Calu3 (cell line): ENCODE measurements around the gene GJD2. TPM values are rescaled to one million over a fixed set of nuclear protein-coding genes. Genes with fewer than 3 reads are reported as not detected.
A peak's percentile ranks its signal among the peaks of the same experiment; 100 is the strongest.

ENCODE experiments used
- BruUV-seq: library from RNA; stranded (reverse); fragments of 400-500 nt; replicated peaks from 2 replicates; lab custom pipeline; 2021; lab: Mats Ljungman, UMichigan
- CTCF ChIA-PET: fragments of 300-600 bp; sonication (Branson Sonifier 250); formaldehyde crosslinking; loops from one replicate; lab custom pipeline; 2022; ENCODE audit warnings: antibody characterized with exemption; lab: Charles Lee
- DNase-seq: peaks from one replicate; pipeline ENCODE4 v3.0.0; 2022
- H3K27ac Mint-ChIP-seq: one replicate; pipeline ENCODE4 v1.8.0; 2022; ENCODE audit warnings: mixed read lengths; ENCODE audit not compliant: unreplicated experiment
- H3K27me3 Mint-ChIP-seq: one replicate; pipeline ENCODE4 v1.8.0; 2022; ENCODE audit warnings: mixed read lengths; ENCODE audit not compliant: unreplicated experiment
- H3K36me3 Mint-ChIP-seq: one replicate; pipeline ENCODE4 v1.8.0; 2022; ENCODE audit warnings: mild to moderate bottlenecking, moderate library complexity, mixed read lengths; ENCODE audit not compliant: insufficient read depth, unreplicated experiment
- H3K4me1 Mint-ChIP-seq: one replicate; pipeline ENCODE4 v1.8.0; 2022; ENCODE audit warnings: mild to moderate bottlenecking, low read depth, mixed read lengths; ENCODE audit not compliant: unreplicated experiment
- H3K4me3 Mint-ChIP-seq: one replicate; pipeline ENCODE4 v1.8.0; 2022; ENCODE audit warnings: mild to moderate bottlenecking, low read depth, moderate library complexity, mixed read lengths; ENCODE audit not compliant: unreplicated experiment
- H3K9me3 Mint-ChIP-seq: one replicate; pipeline ENCODE4 v1.8.0; 2022; ENCODE audit warnings: low read depth, mixed read lengths; ENCODE audit not compliant: unreplicated experiment
- CTCF ChIP-seq: fragments of 200-600 bp; IDR thresholded peaks from one replicate; pipeline ENCODE4 v1.8.0; 2022; ENCODE audit warnings: antibody characterized with exemption; ENCODE audit not compliant: unreplicated experiment
- intact Hi-C: fragments of 100-400 bp; cut with micrococcal nuclease; formaldehyde crosslinking; loops from one replicate; pipeline ENCODE4 v1.10.0; 2022; ENCODE audit not compliant: unreplicated experiment
- total RNA-seq: library from RNA; stranded (reverse); gene quantifications from 2 replicates; pipeline ENCODE4 v1.2.3, GENCODE V29; 2022

The GJD2 gene
- total RNA-seq, 1 experiment from 2014 or later = not detected

GRCh38 chr15:34713635-34714034 is 41.2 kb downstream of the GJD2 start:
- DNase-seq = no peak
- Mint-ChIP-seq H3K4me3 (no peak overlapping the region), H3K9me3 (no peaks in the 10 kb centered on the region), H3K4me1 (no peaks in the 10 kb centered on the region), H3K27me3 (peaks cover 13% of the 10 kb centered on the region), H3K27ac (no peak overlapping the region), H3K36me3 (no peaks in the 10 kb centered on the region)
- intact Hi-C loops = no loop called here
- no TSS peak for BruUV-seq
- no peak for TF ChIP-seq CTCF
- CTCF ChIA-PET = no interaction called here

GRCh38 chr15:34709866-34710265 is 44.9 kb downstream of the GJD2 start:
- H3K36me3 Mint-ChIP-seq = no peaks in the 10 kb centered on the region
- peaks cover 13% of the 10 kb centered on the region for H3K27me3 Mint-ChIP-seq
- no peak for DNase-seq
- BruUV-seq = no TSS peak
- intact Hi-C loops = loop anchor here (2.0 kb wide), 1 partner anchor 211 kb away; no protein-coding TSS in a partner anchor
- no peak for TF ChIP-seq CTCF
- H3K9me3 Mint-ChIP-seq = no peaks in the 10 kb centered on the region
- no peak overlapping the region for H3K27ac Mint-ChIP-seq
- H3K4me1 Mint-ChIP-seq = no peaks in the 10 kb centered on the region
- no peak overlapping the region for H3K4me3 Mint-ChIP-seq
- CTCF ChIA-PET = no interaction called here

- intact Hi-C loops = loop anchor here (2.0 kb wide), 1 partner anchor 212 kb away; no protein-coding TSS in a partner anchor
- no peak overlapping the region for H3K4me3 Mint-ChIP-seq
- no peak for DNase-seq
- no peaks in the 10 kb centered on the region for H3K4me1 Mint-ChIP-seq
- H3K9me3 Mint-ChIP-seq = no peaks in the 10 kb centered on the region
- CTCF ChIA-PET = no interaction called here
- peaks cover 10% of the 10 kb centered on the region for H3K27me3 Mint-ChIP-seq
- H3K36me3 Mint-ChIP-seq = no peaks in the 10 kb centered on the region
- H3K27ac Mint-ChIP-seq = no peak overlapping the region
- peak; percentile 19 for TF ChIP-seq CTCF
- no TSS peak for BruUV-seq
Observed at GRCh38 chr15:34708422-34708821, 46.4 kb downstream of the GJD2 start.

GRCh38 chr15:34701536-34701935 is 53.3 kb downstream of the GJD2 start:
- Mint-ChIP-seq H3K27me3 (no peaks in the 10 kb centered on the region), H3K27ac (no peak overlapping the region)

More at GRCh38 chr15:34701536-34701935, 53.3 kb downstream of the GJD2 start:
- no peak for TF ChIP-seq CTCF
- no peak overlapping the region for H3K4me3 Mint-ChIP-seq
- no peaks in the 10 kb centered on the region for H3K9me3 Mint-ChIP-seq
- no peak for DNase-seq
- CTCF ChIA-PET = no interaction called here
- BruUV-seq = no TSS peak
- no peaks in the 10 kb centered on the region for H3K4me1 Mint-ChIP-seq
- no peaks in the 10 kb centered on the region for H3K36me3 Mint-ChIP-seq
- intact Hi-C loops = no loop called here

Other genes starting within 250 kb of the GJD2 start
- 72.5 and 74.9 TPM in 2 replicates for gene GOLGA8B, start 171.3 kb downstream of the GJD2 start, total RNA-seq
- not detected in 2 replicates for gene ACTC1, start 40.6 kb upstream of the GJD2 start, total RNA-seq
- 14.7 and 15.8 TPM in 2 replicates for gene AQR, start 214.7 kb upstream of the GJD2 start, total RNA-seq
- 12.8 and 14.0 TPM in 2 replicates for gene ZNF770, start 233.3 kb upstream of the GJD2 start, total RNA-seq